GM19452 (cell line): ENCODE results near the gene ASAP2.
"Not testable (repeated sequence)": the region's sequence is repeated elsewhere in the genome, so short reads cannot be mapped to it uniquely, and the experiment has no call there.

Experiments used
- ATAC-seq: cut with Tn5 transposase; IDR thresholded peaks from one replicate; pipeline ENCODE4 v1.9.1; 2021; ENCODE audit not compliant: unreplicated experiment

The ASAP2 gene

GRCh38 chr2:9394816-9395215, 188.2 kb downstream of the ASAP2 start:
- ATAC-seq = no peak

DNA sequence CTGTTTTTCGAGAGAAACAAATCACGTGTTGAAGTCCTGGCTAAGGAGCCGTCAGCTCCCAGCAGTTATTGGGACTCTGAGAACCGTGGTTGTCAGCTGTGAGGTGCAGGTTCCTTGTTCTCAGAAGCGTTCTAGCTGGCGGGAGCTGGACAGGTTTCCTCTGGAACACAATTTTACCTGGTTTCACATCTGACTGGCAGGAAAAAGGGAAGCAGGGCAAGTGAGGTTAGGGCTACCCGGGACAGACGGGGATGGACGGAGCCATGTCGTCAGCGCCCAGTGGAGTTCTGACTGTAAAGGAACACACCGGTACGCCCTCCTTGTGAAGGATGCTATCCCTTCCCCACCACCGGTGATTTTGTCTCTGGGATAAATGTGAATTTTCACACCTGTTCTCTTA, 190.6 kb downstream of the ASAP2 start:
- ATAC-seq = no peak

DNA sequence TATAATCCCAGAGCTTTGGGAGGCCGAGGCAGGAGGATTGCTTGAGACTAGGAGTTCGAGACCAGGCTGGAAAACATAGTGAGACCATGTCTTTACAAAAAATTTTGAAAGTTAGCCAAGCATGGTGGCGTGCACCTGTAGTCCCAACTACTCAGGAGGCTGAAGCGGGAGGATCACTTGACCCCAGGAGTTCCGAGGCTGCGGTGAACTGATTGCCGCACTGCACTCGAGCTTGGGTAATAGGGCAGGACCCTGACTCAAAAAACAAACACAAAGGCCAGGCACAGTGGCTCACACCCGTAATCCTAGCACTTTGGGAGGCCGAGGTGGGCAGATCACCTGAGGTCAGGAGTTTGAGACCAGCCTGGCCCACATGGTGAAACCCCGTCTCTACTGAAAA, 191.6 kb downstream of the ASAP2 start:
- ATAC-seq = not testable (repeated sequence)

GRCh38 chr2:9398881-9399780, 192.5 kb downstream of the ASAP2 start:
- no peak for ATAC-seq

- ATAC-seq = no peak
Observed at GRCh38 chr2:9400268-9401058, 193.9 kb downstream of the ASAP2 start.

- no peak for ATAC-seq
Observed at GRCh38 chr2:9401059-9401547, 194.5 kb downstream of the ASAP2 start.

- no peak for ATAC-seq
Observed at GRCh38 chr2:9401646-9402371, 195.2 kb downstream of the ASAP2 start.

GRCh38 chr2:9403924-9404323, 197.3 kb downstream of the ASAP2 start:
- no peak for ATAC-seq

DNA sequence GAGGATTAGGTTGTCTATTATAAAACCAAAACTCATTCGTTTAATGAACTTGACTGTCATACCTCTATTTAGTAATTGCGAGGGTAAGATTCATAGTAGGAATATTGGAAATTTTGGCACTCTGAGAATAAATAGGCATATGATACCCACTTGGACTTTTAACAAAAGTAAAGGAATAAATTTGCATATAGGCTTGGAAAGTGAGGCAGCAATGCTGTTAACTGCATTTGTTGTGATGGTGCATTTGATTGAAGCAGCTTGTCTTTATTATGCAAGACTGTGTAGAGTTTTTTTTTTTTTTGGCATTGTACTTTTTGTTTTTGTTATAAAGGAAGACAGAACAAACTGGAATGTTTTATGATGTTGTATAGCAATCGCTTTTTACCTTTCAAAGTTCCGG, 197.8 kb downstream of the ASAP2 start:
- ATAC-seq = no peak

GRCh38 chr2:9405636-9406035, 199.0 kb downstream of the ASAP2 start:
- no peak for ATAC-seq

DNA sequence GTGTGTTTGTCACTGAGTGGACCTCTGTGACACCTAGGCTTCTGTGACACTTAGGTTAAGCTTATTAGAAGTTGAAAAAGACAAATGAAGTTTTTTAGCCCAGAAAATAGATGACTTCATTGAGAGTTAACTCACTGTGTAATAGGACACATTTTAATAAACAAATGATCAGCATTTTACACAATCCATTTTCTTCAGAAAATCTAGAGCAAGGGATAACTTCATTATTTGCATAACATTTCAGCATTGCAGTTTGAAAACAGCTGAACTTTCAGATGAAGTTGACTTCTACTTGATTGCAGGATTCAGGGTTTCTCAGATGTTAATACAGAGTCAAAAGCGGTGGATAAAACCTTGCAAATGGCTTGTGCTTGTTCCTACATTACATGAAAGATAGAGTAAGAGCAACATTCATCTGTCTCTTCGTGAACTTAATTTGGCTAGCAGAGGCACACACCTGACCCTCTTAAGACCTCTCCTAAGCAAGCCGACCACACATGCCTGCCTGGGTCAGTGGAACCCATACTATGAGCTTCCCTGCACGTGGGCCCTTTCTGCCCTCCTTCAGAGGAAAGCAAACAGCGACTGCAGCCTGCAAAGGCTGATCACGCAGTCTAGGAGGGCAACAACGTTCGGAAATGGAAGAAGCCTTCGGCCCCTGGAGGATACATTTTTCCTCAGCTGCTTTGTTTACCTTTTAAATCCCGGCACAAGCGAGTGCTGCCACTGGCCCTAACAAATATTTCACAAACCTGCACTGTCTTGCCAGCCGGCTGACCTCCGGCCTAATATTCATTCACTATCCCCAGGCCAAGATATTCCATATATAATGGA, 200.1 kb downstream of the ASAP2 start:
- no peak for ATAC-seq

DNA sequence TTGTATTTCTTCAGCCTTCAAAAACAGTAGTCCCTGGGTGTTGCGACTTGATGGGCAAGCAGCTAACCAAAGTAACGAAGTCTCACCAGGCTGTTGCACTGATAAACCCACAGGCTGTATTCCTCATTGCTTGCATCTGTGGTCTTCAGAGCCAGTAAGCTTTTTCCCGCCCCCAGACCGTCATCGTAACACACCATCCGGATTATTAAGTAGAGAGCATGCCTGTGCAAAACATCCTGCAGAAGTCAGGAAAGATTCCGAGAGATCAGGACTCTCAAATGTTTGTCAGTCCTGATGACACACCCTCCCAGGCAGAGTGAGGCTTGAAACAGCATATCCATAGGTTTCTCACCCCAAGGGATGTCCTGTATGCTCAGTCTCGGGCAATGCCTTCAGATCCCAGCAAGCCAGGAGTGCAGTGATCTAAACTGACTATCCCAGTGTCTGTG, 200.8 kb downstream of the ASAP2 start:
- no peak for ATAC-seq

GRCh38 chr2:9408641-9409151, 202.1 kb downstream of the ASAP2 start:
- no peak for ATAC-seq

- ATAC-seq = no peak
Observed at GRCh38 chr2:9410108-9410507, 203.5 kb downstream of the ASAP2 start.

DNA sequence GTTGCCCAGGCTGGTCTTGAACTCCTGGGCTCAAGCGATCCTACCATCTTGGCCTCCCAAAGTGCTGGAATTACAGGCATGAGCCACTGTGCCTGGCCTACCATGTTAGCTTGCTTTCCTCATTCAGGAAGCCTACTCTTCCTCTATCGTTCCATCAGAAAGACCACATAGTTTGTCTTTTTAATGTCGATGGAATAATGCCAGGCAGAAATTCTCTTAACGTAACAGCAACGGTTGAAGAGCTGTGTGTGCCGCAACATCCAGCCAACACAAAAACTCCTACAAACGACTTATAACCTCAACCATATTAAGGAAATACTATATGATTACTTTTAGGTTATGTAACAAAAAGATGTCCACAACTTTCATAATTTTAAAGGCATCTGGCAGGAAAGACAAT, 206.2 kb downstream of the ASAP2 start:
- no peak for ATAC-seq

- ATAC-seq = no peak
Observed at GRCh38 chr2:9415516-9416169, 209.0 kb downstream of the ASAP2 start.

- no peak for ATAC-seq
Observed at GRCh38 chr2:9416267-9416961, 209.8 kb downstream of the ASAP2 start.

- ATAC-seq = no peak
Observed at GRCh38 chr2:9416962-9417316, 210.3 kb downstream of the ASAP2 start.

- ATAC-seq = no peak
Observed at GRCh38 chr2:9417725-9418124, 211.1 kb downstream of the ASAP2 start.
